ENCODE results near the gene CSNK2A2.

The CSNK2A2 gene

DNA sequence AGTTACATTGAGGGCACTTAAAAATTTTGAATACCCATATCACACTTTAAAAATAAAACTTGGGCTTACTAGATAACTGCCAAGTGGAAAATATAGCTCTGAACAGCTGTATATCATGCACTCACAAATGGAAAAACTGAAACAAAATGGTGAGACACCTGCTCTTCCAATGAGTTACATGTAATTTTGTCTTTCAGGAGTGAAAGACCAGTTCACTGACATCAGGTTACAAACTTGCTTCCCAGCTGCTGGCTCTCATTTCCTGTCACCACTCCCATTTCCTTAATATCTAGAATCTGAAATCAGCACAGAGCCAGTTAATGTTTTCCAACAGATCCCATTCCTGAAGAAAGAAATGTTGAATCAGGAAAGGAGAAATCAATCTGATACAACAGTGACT is 10.8 kb downstream of the CSNK2A2 start:
- TF ChIP-seq MYC (IDR thresholded peaks at IDR 0.05; ENCODE audit: low read depth, low read length) (no peak), POLR2A (IDR thresholded peaks at IDR 0.05; ENCODE audit: extremely low read depth, insufficient read length) (no peak)
- TF ChIP-seq, protein P1, sequence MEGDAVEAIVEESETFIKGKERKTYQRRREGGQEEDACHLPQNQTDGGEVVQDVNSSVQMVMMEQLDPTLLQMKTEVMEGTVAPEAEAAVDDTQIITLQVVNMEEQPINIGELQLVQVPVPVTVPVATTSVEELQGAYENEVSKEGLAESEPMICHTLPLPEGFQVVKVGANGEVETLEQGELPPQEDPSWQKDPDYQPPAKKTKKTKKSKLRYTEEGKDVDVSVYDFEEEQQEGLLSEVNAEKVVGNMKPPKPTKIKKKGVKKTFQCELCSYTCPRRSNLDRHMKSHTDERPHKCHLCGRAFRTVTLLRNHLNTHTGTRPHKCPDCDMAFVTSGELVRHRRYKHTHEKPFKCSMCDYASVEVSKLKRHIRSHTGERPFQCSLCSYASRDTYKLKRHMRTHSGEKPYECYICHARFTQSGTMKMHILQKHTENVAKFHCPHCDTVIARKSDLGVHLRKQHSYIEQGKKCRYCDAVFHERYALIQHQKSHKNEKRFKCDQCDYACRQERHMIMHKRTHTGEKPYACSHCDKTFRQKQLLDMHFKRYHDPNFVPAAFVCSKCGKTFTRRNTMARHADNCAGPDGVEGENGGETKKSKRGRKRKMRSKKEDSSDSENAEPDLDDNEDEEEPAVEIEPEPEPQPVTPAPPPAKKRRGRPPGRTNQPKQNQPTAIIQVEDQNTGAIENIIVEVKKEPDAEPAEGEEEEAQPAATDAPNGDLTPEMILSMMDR (IDR thresholded peaks at IDR 0.05; ENCODE audit: low read depth, low read length), result no peak
- TF ChIP-seq, protein P2, sequence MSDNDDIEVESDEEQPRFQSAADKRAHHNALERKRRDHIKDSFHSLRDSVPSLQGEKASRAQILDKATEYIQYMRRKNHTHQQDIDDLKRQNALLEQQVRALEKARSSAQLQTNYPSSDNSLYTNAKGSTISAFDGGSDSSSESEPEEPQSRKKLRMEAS (IDR thresholded peaks at IDR 0.05; ENCODE audit: low read depth, low read length), result no peak
- no peak for DNase-seq (ENCODE audit: low read depth)

DNA sequence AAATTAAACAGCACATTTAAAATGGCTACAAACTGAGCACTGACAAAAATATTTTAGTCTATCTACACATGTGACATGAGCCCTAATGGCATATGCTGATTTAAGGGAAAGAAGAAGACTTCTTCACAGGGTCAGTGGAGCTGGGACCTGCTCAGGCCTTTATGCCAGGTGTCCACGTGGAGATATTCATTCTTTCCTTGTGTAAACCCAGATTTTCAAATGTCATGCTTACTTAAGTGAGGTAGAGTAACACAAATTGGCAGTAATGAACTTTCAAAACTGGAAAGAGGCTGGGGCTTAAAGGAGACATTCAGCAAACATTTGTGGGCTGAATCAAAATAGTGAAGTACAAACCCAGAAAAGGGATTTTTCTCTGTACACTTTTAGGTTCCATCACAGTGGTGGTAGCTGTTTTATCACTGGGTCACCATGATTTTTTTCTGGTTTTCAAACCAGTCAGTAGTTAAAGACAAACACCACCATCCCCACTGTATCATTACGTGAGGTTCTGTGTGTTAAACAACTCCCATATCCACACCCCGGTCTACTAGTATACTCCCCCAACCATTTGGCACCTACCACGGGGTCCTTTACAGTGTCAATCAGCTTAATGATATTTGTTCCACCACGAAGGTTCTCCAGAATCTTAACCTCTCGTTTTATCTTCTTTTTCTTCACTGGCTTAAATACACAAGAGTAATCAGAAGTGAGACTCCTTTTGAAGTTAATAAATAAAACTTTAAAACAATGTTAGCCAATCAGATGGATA is 11.5 kb downstream of the CSNK2A2 start:
- no peak for TF ChIP-seq POLR2A (IDR thresholded peaks at IDR 0.05; ENCODE audit: extremely low read depth, insufficient read length)
- H3K4me3 ChIP-seq (ENCODE audit: low read depth, low read length), result no peak overlapping the region
- no peak for DNase-seq (ENCODE audit: low read depth)

More for the DNA sequence above, 10.8 kb downstream of the CSNK2A2 start:
- H3K4me3 ChIP-seq (ENCODE audit: low read depth, low read length), result no peak overlapping the region

DNA sequence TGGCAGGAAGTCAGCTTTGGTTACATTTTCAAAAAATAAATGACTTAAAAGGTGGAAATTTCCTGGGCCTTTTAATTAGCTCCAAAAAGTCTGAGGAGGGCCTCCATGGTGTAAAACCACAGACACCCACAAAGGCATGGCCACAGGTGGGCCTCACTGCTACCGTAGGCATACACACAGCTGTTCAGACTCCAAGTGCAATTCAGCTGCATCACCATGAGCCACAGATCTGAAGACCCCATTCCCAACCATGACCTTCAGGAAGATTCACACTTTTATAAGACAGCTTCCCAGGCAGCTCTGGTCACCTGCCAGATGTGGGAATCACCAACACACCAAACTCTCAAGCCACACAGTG is 20.6 kb downstream of the CSNK2A2 start:
- H3K4me3 ChIP-seq (ENCODE audit: low read depth, low read length), result no peak overlapping the region
- TF ChIP-seq POLR2A (IDR thresholded peaks at IDR 0.05; ENCODE audit: extremely low read depth, insufficient read length) (no peak), MYC (IDR thresholded peaks at IDR 0.05; ENCODE audit: low read depth, low read length) (no peak)
- TF ChIP-seq, protein P1 (IDR thresholded peaks at IDR 0.05; ENCODE audit: low read depth, low read length), result no peak
- TF ChIP-seq, protein P2 (IDR thresholded peaks at IDR 0.05; ENCODE audit: low read depth, low read length), result no peak
- DNase-seq (ENCODE audit: low read depth), result no peak

DNA sequence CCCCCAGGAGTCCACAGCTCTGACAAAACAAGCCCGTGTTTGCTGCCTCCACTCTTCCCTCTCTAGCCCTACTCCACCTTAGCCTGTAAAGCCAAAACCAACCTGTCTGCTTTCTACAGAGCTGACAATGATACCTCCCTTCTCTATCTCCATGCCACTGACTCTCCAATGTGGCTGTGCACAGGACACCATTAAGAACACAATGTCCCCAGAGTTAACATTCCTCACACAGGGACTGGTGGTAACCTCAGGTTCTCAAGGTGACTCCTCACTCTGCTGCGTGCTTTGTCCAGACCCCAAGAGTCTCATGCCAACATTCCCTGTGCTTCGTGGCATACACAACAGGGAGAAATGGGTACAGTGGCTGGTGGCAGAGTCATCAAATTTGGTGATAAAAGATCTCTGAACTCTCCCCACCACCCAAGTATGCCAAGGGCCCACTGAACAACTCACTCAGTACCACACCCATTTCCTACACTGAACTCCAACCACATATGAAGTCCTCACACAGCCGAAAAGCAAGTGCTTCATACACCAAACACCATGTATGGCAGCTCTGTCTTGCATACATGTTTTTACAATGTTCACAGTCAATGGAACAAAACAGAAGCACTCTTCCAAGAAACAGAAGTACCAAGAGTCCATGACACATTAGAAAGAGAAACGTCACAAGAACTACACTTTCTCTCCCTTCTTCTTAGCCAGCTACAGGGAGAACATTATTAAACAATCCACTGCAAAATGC is 21.1 kb downstream of the CSNK2A2 start:
- no peak for TF ChIP-seq POLR2A (IDR thresholded peaks at IDR 0.05; ENCODE audit: extremely low read depth, insufficient read length)
- TF ChIP-seq, protein P1 (IDR thresholded peaks at IDR 0.05; ENCODE audit: low read depth, low read length), result no peak
- H3K4me3 ChIP-seq (ENCODE audit: low read depth, low read length), result no peak overlapping the region
- DNase-seq (ENCODE audit: low read depth), result no peak

DNA sequence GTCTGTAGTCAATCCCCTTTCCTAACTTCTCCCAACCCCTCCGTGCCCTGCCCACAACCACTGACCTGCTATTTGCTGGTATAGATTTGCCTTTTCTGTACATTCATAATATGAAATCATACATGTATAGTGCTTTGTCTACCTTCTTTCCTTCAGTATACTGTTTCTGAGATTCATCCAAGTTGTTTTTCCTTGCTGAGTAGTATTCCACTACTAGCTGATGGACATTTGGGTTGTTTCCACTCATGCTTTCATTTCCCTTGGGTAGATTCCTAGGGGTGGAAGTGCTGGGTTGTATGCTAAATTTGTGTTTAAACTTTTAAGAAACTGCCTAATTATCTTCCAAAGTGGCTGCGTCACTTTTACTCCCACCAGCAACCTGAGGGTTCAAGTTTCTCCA is 27.7 kb downstream of the CSNK2A2 start:
- TF ChIP-seq, protein P2 (IDR thresholded peaks at IDR 0.05; ENCODE audit: low read depth, low read length), result no peak
- TF ChIP-seq MYC (IDR thresholded peaks at IDR 0.05; ENCODE audit: low read depth, low read length), result no peak
- H3K4me3 ChIP-seq (ENCODE audit: low read depth, low read length), result no peak overlapping the region
- DNase-seq (ENCODE audit: low read depth), result no peak

DNA sequence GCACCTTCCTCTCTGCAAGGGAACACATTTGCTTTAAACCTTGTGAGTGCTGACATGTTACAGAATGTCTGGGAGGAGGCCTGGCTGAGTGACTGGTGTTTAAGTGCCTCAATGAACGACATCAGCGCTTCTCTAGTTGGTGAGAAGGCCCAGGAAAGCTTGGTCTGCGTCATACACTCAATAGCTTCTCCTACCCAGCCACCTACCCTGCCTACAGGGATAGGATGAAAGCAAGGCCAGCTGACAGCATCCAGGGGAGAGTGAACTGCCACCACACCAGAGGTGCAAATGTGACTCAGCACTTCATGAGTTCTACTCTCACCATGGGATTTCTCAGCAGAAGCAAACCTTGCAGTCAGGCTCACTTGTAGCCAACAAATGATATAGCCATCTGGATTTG is 37.1 kb downstream of the CSNK2A2 start:
- no peak for DNase-seq (ENCODE audit: low read depth)
- no peak overlapping the region for H3K4me3 ChIP-seq (ENCODE audit: low read depth, low read length)

More for the DNA sequence above, 37.1 kb downstream of the CSNK2A2 start:
- TF ChIP-seq POLR2A (IDR thresholded peaks at IDR 0.05; ENCODE audit: extremely low read depth, insufficient read length) (no peak), MYC (IDR thresholded peaks at IDR 0.05; ENCODE audit: low read depth, low read length) (no peak)
- TF ChIP-seq, protein P1 (IDR thresholded peaks at IDR 0.05; ENCODE audit: low read depth, low read length), result no peak
- TF ChIP-seq, protein P2 (IDR thresholded peaks at IDR 0.05; ENCODE audit: low read depth, low read length), result no peak

Measured in NB4 (cell line).